Stimulated activated CD8-positive, alpha-beta memory T cell treated with anti-CD3 and anti-CD28 coated beads, Interleukin-7, amount 100 ng/mL, for 24 hours (primary cell): ENCODE results near the gene SYNE3.

Source experiments
- DNase-seq: peaks from one replicate; pipeline ENCODE4 v3.0.0-alpha.2; 2020; ENCODE audit warnings: low read depth

The SYNE3 gene

GRCh38 chr14:95489214-95490137 is 27.0 kb downstream of the SYNE3 start:
- DNase-seq = no peak

DNA sequence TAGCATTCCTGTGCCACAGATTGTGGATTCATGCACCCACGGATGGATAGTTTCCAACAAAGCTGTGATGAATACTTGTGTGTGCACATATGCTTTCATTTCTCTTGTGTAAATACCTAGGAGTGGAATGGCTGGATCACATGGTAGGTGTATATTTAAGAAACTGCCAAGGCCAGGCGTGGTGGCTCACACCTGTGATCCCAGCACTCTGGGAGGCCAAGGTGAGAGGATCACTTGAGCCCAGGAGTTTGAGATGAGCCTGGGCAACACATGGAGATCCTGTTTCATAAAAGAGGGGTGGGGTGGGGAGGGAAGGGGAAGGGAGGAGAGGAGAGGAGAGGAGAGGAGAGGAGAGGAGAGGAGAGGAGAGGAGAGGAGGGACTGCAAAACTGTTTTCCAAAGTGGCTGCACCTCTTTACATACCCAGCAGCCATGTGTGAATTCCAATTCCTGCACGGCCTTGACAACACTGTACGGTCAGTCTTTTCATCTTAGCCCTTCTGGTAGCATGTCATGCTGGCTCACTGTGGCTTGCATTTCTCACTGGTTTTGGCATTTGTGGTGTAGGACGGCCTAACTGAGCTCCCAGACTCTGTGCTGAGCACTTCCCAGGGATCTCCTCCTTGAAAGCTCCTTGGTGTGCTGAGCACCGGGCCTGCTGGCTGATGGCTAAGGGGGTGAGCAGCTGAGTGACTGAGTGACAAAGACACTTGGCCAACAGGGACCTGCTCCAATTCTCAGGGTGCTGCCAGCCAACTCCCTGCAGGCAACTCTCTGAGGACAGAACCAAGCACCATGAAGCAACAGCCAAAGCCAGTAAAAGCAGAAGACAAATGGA is 27.9 kb downstream of the SYNE3 start:
- no peak for DNase-seq

- no peak for DNase-seq
These were observed 28.8 kb downstream of the SYNE3 start for GRCh38 chr14:95487669-95488084.

GRCh38 chr14:95486875-95487668 is 29.4 kb downstream of the SYNE3 start:
- no peak for DNase-seq

GRCh38 chr14:95485222-95485819 is 31.1 kb downstream of the SYNE3 start:
- no peak for DNase-seq

GRCh38 chr14:95484296-95484695 is 32.2 kb downstream of the SYNE3 start:
- no peak for DNase-seq

DNA sequence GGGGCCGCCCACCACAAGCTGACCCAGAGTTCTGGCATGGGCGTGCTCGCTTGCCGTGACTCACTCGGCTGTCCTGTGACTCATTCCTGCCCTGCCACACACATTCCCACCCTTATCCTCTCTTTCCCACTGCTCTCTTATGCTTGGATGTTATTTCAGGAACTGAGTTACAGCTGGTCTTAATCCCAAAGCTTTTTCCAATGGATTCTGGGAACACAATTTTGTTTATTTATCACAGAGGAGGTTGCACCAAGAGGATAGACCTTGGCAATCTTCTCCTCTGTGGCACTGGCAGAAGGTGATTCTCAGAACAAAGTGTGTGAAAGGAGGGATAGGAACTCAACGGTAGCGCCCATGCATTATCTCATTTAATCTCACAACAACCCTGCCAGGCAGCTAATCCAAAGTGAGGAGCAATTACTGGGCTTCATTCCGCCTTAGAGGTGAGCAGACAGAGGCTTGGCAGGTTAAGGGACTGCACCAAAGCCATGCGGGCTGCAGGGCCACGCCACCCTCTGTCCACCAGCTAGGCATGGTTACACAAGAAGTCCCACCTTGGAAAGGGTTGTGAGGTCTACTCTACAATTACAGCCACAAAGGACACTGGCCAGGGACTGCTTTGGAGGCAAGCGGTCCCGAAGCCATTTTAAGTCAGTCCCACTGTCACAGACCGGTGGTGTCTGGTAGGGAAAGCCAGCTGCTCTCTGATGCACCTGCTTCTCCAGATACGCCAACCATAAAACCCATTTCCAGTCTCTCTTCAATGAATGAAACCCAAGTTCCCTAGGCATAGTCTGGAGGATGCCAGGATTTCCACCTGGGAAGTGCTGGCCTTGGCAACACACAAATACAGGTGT is 32.9 kb downstream of the SYNE3 start:
- no peak for DNase-seq

- no peak for DNase-seq
These were observed 33.7 kb downstream of the SYNE3 start for GRCh38 chr14:95482627-95483308.

- no peak for DNase-seq
These were observed 34.9 kb downstream of the SYNE3 start for GRCh38 chr14:95481391-95482022.

DNA sequence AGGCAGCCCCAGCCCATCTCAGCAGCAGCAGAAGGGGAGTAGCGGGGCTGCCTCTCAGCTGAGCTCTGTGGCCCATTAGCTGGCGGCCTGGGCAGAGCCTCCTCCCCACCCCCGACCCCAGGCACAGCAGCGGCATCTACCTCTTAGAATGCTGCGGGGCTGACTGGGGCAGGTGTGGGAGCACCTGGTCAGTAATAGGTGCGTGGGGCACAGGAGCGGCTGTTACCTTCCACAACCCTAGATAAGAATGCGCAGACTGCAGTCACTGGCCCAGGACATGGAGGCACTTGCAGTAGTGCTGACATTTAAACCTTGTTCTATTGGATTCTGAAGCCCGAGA is 35.6 kb downstream of the SYNE3 start:
- no peak for DNase-seq

DNA sequence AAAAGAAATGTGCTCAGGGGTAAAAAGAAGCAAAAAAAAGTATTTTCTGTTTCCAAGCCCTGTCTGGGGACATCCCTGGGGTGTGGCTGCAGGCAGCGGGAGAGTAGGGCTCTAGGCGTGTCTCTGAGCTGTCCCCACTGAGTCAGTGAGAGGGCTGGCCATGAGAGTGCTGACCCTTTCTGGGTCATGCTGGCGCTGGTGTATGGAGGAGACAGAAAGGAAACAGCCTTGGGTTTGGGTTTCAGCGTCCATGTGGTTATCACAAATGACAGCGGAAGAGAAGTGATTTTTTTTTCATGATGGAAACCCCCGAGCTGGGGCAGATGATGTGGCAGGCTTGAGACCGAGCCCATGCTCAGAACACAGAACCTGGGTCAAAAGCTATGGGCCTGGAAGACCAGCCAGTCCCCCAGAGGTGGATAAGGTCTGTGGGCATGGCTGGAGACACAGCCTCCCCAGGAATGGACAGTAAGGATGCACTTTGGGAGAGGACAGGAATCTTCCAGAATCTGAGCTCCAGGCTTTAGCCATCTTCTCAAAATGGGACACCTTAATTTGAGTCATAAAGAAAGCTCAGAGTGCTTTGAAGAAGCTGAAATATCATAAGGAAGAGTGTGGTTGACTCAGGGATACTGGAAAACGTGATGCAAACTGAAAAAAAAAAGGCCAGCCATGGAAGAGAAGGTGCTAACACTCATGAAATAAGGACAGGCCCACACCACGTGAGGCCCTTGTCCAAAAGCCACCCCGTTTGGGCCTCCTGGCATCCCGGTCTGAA is 36.2 kb downstream of the SYNE3 start:
- no peak for DNase-seq

GRCh38 chr14:95479494-95479893 is 37.0 kb downstream of the SYNE3 start:
- DNase-seq = no peak

GRCh38 chr14:95478818-95479217 is 37.6 kb downstream of the SYNE3 start:
- no peak for DNase-seq

- DNase-seq = no peak
These were observed 38.1 kb downstream of the SYNE3 start for GRCh38 chr14:95478309-95478708.

GRCh38 chr14:95477411-95478269 is 38.8 kb downstream of the SYNE3 start:
- DNase-seq = no peak

- DNase-seq = no peak
These were observed 39.7 kb downstream of the SYNE3 start for GRCh38 chr14:95476747-95477146.

DNA sequence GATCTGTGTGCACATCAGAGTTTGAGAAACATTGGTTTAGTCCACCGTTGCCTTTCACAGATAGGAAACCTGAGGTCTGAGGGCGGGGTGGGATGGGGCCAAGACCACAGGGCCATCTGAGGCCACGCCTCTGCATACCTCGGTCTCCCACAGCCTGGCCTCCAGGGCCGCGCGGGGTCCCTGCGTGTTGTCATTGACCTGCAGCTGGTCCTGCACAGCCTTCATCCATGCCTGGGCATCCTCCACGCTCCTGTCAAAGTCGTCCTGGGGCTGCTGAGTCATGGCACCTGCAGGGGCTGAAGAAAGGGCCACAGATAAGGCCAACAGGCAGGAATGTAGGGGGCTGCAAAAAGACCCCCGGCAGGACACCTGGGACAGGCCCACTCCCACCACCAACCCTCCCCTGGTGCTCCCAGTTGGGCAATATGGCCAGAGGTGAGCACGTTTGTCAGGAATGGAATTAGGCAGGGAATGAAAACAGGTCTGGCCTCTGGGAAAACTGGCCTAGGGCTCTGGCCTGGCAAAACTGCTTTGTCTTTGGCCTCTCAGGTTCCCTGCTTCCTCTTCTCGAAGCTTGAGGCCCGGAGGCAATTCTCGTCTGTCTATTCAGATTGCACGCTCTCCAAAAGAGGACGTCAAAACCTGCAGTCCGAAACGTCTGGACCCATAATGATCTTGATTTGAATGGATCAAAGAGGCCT is 40.8 kb downstream of the SYNE3 start:
- DNase-seq = no peak
